Activated CD8-positive, alpha-beta memory T cell treated with anti-CD3 and anti-CD28 coated beads for 24 hours (primary cell): ENCODE data around the gene ING4.

Experiments used
- DNase-seq: peaks from one replicate; pipeline ENCODE4 v3.0.0-alpha.2; 2020

The ING4 gene

GRCh38 chr12:6605421-6606330 is 57.2 kb downstream of the ING4 start:
- DNase-seq: no peak

GRCh38 chr12:6604259-6605029 is 58.5 kb downstream of the ING4 start:
- no peak for DNase-seq

GRCh38 chr12:6603095-6603567 is 59.8 kb downstream of the ING4 start:
- DNase-seq: no peak

DNA sequence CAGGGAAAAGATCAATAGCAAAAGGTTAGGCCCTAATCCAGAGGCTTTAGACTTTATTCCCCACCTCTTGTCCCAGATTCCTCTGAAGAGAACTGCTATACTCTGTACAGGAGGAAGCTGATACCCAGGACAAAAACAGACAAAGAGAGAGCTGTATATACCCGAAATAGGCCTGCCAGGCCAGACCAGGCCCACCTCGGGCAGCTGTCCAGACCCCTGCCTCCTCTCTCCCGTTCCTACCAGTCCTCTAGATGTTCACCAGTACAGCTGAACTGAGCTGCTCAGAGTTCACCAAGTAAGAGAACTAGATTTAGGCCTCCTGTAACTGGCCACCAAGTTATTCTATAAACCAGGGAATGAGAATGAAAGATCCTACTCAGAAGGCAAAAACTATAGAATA is 60.4 kb downstream of the ING4 start:
- no peak for DNase-seq
